DMS53 treated with DMSO at 0.1 percent for 48 hours (cell line): ENCODE results near the gene RASGRF1.
"Not testable (repeated sequence)": the region's sequence is repeated elsewhere in the genome, so short reads cannot be mapped to it uniquely, and the experiment has no call there.

Experiments
- DNase-seq: peaks from one replicate; lab custom pipeline; 2025; ENCODE audit not compliant: unreplicated experiment; lab: John Stamatoyannopoulos, UW

RASGRF1 gene

DNA sequence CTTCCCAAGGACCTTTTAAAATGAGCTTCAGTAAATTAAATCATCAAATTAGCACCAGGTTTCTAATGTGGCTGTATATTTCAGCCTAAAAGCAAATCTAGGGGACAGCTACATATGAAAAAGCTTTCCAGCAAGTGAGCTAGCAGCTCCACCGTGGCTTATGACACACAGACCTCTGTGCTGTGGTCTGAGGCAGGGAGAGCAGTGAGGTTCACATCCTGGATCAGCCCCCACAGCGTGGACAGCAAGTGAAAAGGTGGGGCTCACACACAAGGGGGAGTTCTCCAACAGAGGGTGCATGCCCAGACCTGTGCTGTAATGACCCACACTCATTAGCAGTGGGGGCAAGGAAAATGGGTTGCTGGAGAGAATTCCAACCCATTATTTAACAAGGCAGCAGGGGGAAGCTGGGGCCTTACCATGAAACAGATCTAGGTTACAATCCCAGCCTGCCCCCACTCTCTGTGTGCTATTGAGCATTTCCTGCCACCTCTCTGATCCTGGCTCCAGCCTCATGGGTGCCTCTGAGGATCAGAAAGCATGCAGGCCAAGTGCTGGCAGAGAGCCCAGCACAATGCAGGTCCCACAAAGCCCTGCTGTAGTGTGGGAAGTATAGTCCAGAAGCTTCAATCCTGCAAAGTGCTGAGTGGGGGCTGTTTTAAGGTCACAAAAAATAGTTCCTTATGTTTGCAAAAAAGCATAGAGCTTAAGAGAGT, 48.2 kb downstream of the RASGRF1 start:
- no peak for DNase-seq

DNA sequence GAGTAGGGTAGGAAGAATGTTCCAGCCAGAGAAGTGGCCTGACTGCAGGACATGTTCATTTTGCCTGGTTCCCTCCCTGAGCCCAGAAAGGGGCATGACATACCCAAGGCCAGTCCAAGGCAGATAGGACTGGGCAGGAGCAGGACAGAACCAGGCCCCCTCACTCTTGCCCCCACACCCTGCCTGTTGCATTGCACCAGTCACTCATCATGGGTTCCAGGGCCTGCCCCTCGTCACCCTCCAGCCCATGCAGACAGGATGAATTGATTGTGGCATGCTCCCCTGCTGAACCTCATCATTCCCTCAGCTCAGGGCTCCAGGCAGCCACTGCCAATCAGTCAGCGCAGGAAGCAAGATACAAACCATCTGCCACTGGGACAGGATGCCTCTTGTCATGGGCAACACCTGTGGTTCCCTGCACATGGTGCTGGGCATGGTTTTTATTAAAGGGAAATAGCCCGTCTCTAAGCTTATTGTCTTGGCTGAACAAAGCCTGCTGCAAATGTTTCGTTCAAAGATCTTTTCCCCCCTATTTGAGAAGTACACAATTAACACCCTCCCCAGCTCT, 48.9 kb downstream of the RASGRF1 start:
- DNase-seq: no peak

DNA sequence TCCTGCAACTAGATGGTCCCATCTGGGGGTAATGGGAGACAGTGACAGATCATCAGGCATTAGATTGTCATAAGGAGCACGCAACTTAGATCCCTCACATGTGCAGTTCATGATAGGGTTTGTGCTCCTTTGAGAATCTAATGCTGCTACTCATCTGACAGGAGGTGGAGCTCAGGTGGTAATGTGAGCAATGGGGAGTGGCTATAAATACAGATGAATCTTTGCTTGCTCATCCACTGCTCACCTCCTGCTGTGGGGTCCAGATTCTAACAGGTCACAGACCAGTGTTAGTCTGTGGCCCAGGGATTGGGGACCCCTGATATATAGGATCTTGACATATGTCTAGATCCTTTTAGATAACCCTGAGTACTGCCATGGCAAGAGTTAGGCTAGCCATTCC, 52.7 kb downstream of the RASGRF1 start:
- no peak for DNase-seq

- DNase-seq: no peak
These were observed 54.3 kb downstream of the RASGRF1 start for GRCh38 chr15:79036323-79036722.

DNA sequence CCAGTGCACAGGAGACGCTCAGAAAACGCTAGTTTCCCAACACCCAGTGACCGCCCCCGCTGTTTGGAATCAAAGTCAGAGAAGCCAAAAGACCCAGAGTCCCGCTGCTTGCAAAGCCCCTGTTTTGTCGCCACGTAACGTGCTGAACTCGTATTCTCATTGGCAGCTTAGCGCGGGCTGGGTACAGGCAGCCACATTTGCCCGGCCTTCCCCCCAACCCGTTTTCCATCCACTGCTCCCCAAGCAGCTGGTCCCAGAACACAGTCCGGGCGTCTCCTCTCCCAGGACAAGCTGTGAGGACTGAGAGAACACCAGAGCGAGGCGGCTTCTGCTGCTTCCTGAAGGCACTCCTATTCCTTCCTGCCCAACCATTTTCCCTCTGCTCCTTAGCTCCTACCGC, 54.8 kb downstream of the RASGRF1 start:
- DNase-seq: no peak

GRCh38 chr15:79035111-79035601, 55.4 kb downstream of the RASGRF1 start:
- no peak for DNase-seq

DNA sequence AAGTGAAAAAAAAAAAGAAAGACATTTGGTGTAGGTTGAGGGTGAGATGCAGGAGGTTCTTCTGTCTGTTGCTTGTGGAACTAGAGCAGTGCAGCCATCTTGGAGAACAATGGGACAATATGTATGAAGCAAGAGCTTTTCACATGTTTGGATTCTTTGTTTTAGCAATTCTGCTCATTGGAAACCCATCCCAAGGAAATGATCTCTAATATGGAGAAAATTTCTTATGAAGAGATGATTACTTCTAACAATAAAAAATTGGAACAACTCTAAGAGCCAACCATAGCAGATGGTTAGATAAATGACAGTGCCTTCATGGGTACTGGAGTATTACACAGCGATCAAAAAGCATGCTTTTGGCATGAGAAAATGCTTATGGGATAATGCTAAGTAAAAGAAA, 56.3 kb downstream of the RASGRF1 start:
- no peak for DNase-seq

- no peak for DNase-seq
These were observed 57.9 kb downstream of the RASGRF1 start for GRCh38 chr15:79032656-79033055.

GRCh38 chr15:79031821-79032220, 58.8 kb downstream of the RASGRF1 start:
- no peak for DNase-seq

GRCh38 chr15:79031201-79031600, 59.4 kb downstream of the RASGRF1 start:
- DNase-seq: no peak

- no peak for DNase-seq
These were observed 60.1 kb downstream of the RASGRF1 start for GRCh38 chr15:79030470-79030869.

DNA sequence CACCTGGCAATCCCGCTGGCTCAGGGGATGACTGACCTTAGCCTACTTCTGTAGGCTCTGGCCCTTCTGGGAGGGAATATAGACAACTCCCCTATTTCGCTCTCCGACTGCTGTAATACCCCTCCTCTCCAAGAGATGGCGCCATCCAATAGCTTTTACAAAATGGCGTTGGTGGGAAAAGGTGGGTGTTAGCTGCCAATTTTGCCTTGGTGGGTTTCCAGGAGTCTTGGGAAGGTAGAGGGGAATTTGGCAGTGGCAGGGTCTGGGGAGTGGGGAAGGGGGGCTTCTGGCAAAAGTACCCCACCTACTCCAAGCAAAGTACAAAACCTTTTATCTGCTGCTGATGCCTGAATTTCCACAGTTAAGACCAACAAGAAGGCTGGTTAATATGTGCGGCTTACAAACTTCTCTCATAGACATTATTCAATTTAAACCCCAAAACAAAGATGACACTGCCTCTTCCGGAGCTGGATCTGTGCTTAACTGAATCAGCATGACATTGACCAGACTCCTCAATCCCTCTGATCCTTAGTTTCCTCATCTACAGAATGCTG, 62.1 kb downstream of the RASGRF1 start:
- DNase-seq: no peak

GRCh38 chr15:79027532-79028410, 62.8 kb downstream of the RASGRF1 start:
- no peak for DNase-seq

- DNase-seq: no peak
These were observed 64.8 kb downstream of the RASGRF1 start for GRCh38 chr15:79025802-79026201.

- no peak for DNase-seq
These were observed 65.4 kb downstream of the RASGRF1 start for GRCh38 chr15:79025201-79025600.

DNA sequence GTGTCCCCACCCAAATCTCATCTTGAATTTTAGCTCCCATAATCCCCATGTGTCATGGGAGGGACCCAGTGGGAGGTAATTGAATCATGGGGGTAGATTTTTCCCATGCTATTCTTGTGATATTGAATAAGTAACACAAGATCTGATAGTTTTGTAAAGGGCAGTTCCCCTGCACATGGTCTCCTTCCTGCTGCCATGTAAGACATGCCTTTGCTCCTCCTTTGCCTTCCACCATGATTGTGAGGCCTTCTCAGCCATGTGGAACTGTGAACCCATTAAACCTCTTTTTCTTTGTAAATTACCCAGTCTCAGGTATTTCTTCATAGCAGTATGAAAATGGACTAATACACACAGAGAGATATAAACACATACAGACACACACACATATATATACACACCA, 66.1 kb downstream of the RASGRF1 start:
- DNase-seq: not testable (repeated sequence)

- no peak for DNase-seq
These were observed 66.7 kb downstream of the RASGRF1 start for GRCh38 chr15:79023918-79024317.

GRCh38 chr15:79023546-79023890, 67.1 kb downstream of the RASGRF1 start:
- DNase-seq: no peak

DNA sequence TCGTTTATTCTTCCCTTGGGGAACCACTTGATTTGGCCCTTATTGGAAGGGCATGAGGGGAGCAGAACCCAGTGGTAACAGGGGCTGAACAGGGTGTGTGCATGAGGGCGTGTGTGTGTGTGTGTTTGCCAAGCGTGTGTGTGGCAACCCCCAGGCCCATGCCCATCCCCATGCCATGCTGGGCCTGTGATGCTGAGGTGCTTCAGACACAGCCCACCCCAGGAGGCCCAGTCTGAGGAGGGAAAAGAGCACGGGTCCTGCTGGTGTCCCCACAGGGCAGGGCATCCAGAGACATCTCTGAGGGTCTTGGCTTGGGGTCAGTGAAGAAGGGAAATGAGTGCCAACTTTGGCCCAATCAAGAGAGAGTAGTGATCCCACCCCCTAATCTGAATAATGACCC, 71.6 kb downstream of the RASGRF1 start:
- DNase-seq: no peak

DNA sequence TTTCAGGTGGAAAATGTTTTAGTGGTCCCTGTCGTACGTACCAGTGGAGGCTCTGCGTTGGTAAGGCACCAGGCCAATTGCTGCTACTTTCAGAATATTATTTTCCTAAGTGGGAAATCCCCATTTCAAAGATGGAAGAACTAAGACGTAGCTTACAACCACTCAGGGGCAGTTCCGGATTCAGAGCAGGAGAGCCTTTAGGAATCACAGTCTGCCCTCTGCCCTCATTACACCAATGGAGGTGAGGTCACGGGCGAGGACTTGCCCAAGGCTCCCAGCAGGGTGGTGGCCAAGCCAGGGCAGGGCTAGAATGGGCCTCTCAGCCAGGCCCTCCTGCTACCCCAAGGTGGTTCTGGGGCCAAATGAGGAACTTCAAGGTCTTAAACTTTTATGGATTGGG, 72.6 kb downstream of the RASGRF1 start:
- no peak for DNase-seq

DNA sequence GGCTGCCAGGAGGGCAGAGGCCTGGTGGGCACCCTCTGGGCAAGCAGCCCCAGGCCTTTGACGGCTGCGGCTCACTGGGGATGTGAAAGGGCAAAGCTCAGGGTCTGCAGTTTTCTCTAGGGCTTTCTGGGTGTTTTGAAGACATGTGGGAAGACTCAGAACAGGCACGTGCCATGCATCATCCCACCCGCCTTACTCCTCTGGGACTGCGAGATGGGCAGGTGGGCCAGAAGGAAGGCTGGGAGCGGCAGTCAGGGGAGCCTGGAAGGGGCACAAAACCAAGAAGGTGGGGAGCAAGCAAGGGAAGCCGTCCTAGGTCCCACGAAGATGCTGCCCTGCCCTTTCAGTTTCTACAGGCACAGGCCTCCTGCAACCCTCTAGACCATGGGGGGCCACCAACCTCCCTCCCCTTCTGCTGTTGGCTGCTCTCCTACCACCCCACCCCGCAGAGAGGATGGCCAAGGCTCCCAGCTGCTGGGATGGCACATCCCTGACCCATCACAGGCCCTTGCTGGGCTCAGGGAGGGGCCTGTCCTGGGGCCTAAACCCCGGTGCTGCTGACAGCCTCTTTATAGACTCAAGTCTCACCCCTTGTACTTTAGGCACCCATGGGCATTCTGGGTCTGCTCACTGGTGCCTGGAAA, 73.9 kb downstream of the RASGRF1 start:
- DNase-seq: no peak
